IMR-90 (cell line): ENCODE results near the gene OPRL1. TPM values are rescaled to one million over a fixed set of nuclear protein-coding genes. Genes with fewer than 3 reads are reported as not detected.

Source experiments
- ATAC-seq: fragments of 200-7000 bp; cut with Tn5 transposase; 2 replicates; pipeline ENCODE4 v1.9.1; 2020; ENCODE audit warnings: low read depth, mild to moderate bottlenecking, moderate library complexity
- BruUV-seq: library from RNA; stranded (reverse); fragments of 400-500 nt; replicated peaks from 2 replicates; lab custom pipeline; 2021; lab: Mats Ljungman, UMichigan
- CTCF ChIA-PET: fragments of 300-600 bp; formaldehyde crosslinking; extraction: SDS; loops from one replicate; lab custom pipeline; 2021; ENCODE audit warnings: antibody characterized with exemption; lab: Yijun Ruan, JAX
- POLR2A ChIA-PET: fragments of 300-600 bp; sonication (Branson Sonifier 250); formaldehyde crosslinking; loops from one replicate; lab custom pipeline; 2022; ENCODE audit warnings: antibody characterized with exemption; ENCODE audit not compliant: unreplicated experiment; lab: Charles Lee
- DNase-seq: peaks from one replicate; pipeline ENCODE4 v3.0.0; 2013
- H2AFZ ChIP-seq: replicated peaks from 2 replicates; pipeline ENCODE3; 2013; ENCODE audit warnings: low read length, mild to moderate bottlenecking; ENCODE audit not compliant: poor library complexity
- H2AK5ac ChIP-seq: 2 replicates; pipeline ENCODE4 v1.6.1; 2013; ENCODE audit warnings: low read depth, low read length, inconsistent platforms
- H2AK9ac ChIP-seq: replicated peaks from 2 replicates; pipeline ENCODE3; 2013; ENCODE audit warnings: mild to moderate bottlenecking, low read depth, low read length, moderate library complexity; ENCODE audit not compliant: poor library complexity
- H2BK120ac ChIP-seq: 2 replicates; pipeline ENCODE4 v1.6.1; 2013; ENCODE audit warnings: low read depth, low read length, inconsistent platforms
- H2BK15ac ChIP-seq: 3 replicates; pipeline ENCODE4 v1.6.1; 2013; ENCODE audit warnings: low read depth, low read length, inconsistent platforms
- H2BK20ac ChIP-seq: 2 replicates; pipeline ENCODE4 v1.6.1; 2013; ENCODE audit warnings: low read depth, mild to moderate bottlenecking, inconsistent platforms, low read length, moderate library complexity
- H2BK5ac ChIP-seq: 2 replicates; pipeline ENCODE4 v1.6.1; 2013; ENCODE audit warnings: mild to moderate bottlenecking, low read depth, low read length, inconsistent platforms; ENCODE audit not compliant: poor library complexity, severe bottlenecking
- H3K14ac ChIP-seq: replicated peaks from 2 replicates; pipeline ENCODE4 v1.6.1; 2013; ENCODE audit warnings: low read depth, low read length, inconsistent platforms
- H3K18ac ChIP-seq: 2 replicates; pipeline ENCODE4 v1.6.1; 2013; ENCODE audit warnings: low read depth, low read length, control low read depth
- H3K23ac ChIP-seq: 2 replicates; pipeline ENCODE4 v1.6.1; 2013; ENCODE audit warnings: low read depth, low read length, inconsistent platforms
- H3K27ac ChIP-seq: 2 replicates; pipeline ENCODE4 v1.5.1; 2013; ENCODE audit warnings: mild to moderate bottlenecking, control low read depth, low read length; ENCODE audit not compliant: insufficient read depth
- H3K27me3 ChIP-seq: 2 replicates; pipeline ENCODE4 v1.6.1; 2013; ENCODE audit warnings: low read length; ENCODE audit not compliant: control insufficient read depth, insufficient read depth
- H3K36me3 ChIP-seq: 2 replicates; pipeline ENCODE4 v1.6.1; 2013; ENCODE audit warnings: low read length, mixed read lengths; ENCODE audit not compliant: control insufficient read depth, insufficient read depth
- H3K4ac ChIP-seq: 2 replicates; pipeline ENCODE4 v1.6.1; 2013; ENCODE audit warnings: low read depth, low read length, inconsistent platforms
- H3K4me1 ChIP-seq: 2 replicates; pipeline ENCODE4 v1.6.1; 2013; ENCODE audit warnings: low read length, mixed read lengths; ENCODE audit not compliant: control insufficient read depth, insufficient read depth
- H3K4me2 ChIP-seq: 2 replicates; pipeline ENCODE4 v1.6.1; 2013; ENCODE audit warnings: low read depth, mild to moderate bottlenecking, control low read depth, low read length, moderate library complexity
- H3K4me3 ChIP-seq: 2 replicates; pipeline ENCODE4 v1.5.1; 2013; ENCODE audit warnings: low read depth, mild to moderate bottlenecking, control low read depth, low read length, moderate library complexity; ENCODE audit not compliant: insufficient read depth
- H3K56ac ChIP-seq: 2 replicates; pipeline ENCODE4 v1.6.1; 2013; ENCODE audit warnings: low read length, inconsistent platforms; ENCODE audit not compliant: insufficient read depth; ENCODE audit errors: extremely low read depth
- H3K79me1 ChIP-seq, 2 experiments: 2 replicates each; pipeline ENCODE4 v1.6.1; 2013; ENCODE audit warnings: low read length in 2 of 2, inconsistent platforms in 1 of 2, low read depth in 1 of 2
- H3K9ac ChIP-seq: 2 replicates; pipeline ENCODE4 v1.6.1; 2013; ENCODE audit warnings: low read depth, low read length, control low read depth
- H3K9me1 ChIP-seq: 2 replicates; pipeline ENCODE4 v1.6.1; 2013; ENCODE audit warnings: low read length, inconsistent platforms; ENCODE audit not compliant: insufficient read depth
- H3K9me3 ChIP-seq: 2 replicates; pipeline ENCODE4 v1.6.1; 2013; ENCODE audit warnings: low read length; ENCODE audit not compliant: control insufficient read depth, insufficient read depth
- H4K20me1 ChIP-seq: 2 replicates; pipeline ENCODE4 v1.6.1; 2013; ENCODE audit warnings: low read length, inconsistent platforms; ENCODE audit not compliant: insufficient read depth
- H4K5ac ChIP-seq: 2 replicates; pipeline ENCODE4 v1.6.1; 2013; ENCODE audit warnings: mild to moderate bottlenecking, low read depth, low read length, control low read depth
- H4K8ac ChIP-seq, 2 experiments: 2 replicates each; pipeline ENCODE4 v1.6.1; 2013; ENCODE audit warnings: low read depth in 2 of 2, low read length in 2 of 2, control low read depth in 1 of 2, inconsistent platforms in 1 of 2
- H4K91ac ChIP-seq: 2 replicates; pipeline ENCODE4 v1.6.1; 2013; ENCODE audit warnings: low read depth, low read length, inconsistent platforms; ENCODE audit not compliant: insufficient read depth
- BHLHE40 ChIP-seq: fragments of 150-350 bp; IDR thresholded peaks from 2 replicates; pipeline ENCODE4 v1.6.1; 2016; ENCODE audit warnings: mild to moderate bottlenecking, low read depth, low read length
- CHD1 ChIP-seq: IDR thresholded peaks from 2 replicates; pipeline ENCODE4 v1.6.1; 2012; ENCODE audit warnings: low read depth, low read length, improper control_type of control experiment
- CTCF ChIP-seq: conservative IDR thresholded peaks from 2 replicates; pipeline ENCODE4 v1.5.1; 2012; ENCODE audit warnings: mild to moderate bottlenecking, low read depth, low read length, improper control_type of control experiment
- FOS ChIP-seq: fragments of 150-350 bp; IDR thresholded peaks from 2 replicates; pipeline ENCODE4 v1.6.1; 2016; ENCODE audit warnings: low read depth, low read length
- MAZ ChIP-seq: IDR thresholded peaks from 2 replicates; pipeline ENCODE4 v1.6.1; 2012; ENCODE audit warnings: low read depth, mild to moderate bottlenecking, low read length, improper control_type of control experiment, moderate library complexity, borderline replicate concordance
- MXI1 ChIP-seq: IDR thresholded peaks from 2 replicates; pipeline ENCODE4 v1.6.1; 2012; ENCODE audit warnings: low read depth, mild to moderate bottlenecking, low read length, moderate library complexity, borderline replicate concordance
- NFE2L2 ChIP-seq: fragments of 150-350 bp; IDR thresholded peaks from 2 replicates; pipeline ENCODE4 v1.6.1; 2016; ENCODE audit warnings: low read depth, mild to moderate bottlenecking, low read length
- RCOR1 ChIP-seq: IDR thresholded peaks from 2 replicates; pipeline ENCODE4 v1.6.1; 2012; ENCODE audit warnings: mild to moderate bottlenecking, low read length, improper control_type of control experiment; ENCODE audit not compliant: insufficient replicate concordance
- RFX5 ChIP-seq: IDR thresholded peaks from 2 replicates; pipeline ENCODE4 v1.8.0; 2012; ENCODE audit warnings: low read depth, mild to moderate bottlenecking, low read length, moderate library complexity
- SMC3 ChIP-seq: fragments of 150-350 bp; IDR thresholded peaks from 2 replicates; pipeline ENCODE4 v1.6.1; 2016; ENCODE audit warnings: low read depth, mild to moderate bottlenecking, antibody characterized with exemption, low read length, moderate library complexity
- WGBS, 2 experiments: methylation state at CpG; one replicate each; pipeline versions ENCODE4 v1.1.5 to v1.1.7; 2013; ENCODE audit warnings: missing lambda C conversion rate in 2 of 2; ENCODE audit not compliant: insufficient read length in 1 of 2; ENCODE audit errors: extremely low coverage in 2 of 2; 5-methylcytosine and 5-hydroxymethylcytosine counted together
- dilution Hi-C: fragments of 300-500 bp; cut with HindIII; formaldehyde crosslinking; loops from one replicate; pipeline ENCODE4 v1.14.3; 2018; ENCODE audit warnings: low sequenced_read_pairs; ENCODE audit not compliant: unreplicated experiment
- in situ Hi-C: fragments of 300-500 bp; cut with MboI; formaldehyde crosslinking; loops from 3 replicates; pipeline ENCODE4 v1.14.3; 2019; ENCODE audit warnings: low sequenced_read_pairs, inconsistent platforms, mixed read lengths
- intact Hi-C: fragments of 100-400 bp; cut with micrococcal nuclease; formaldehyde crosslinking; loops from 2 replicates; pipeline ENCODE4 v1.10.0; 2022
- polyA plus RNA-seq, 3 experiments: library from polyadenylated mRNA; depleted of rRNA; stranded (reverse); fragments of >200 nt; gene quantifications; 2 replicates each; pipeline ENCODE4 v1.2.3, GENCODE V29; 2012; ENCODE audit warnings: low replicate concordance in 1 of 3
- total RNA-seq: library from RNA; depleted of rRNA; stranded (reverse); fragments of >200 nt; gene quantifications from 2 replicates; pipeline ENCODE4 v1.2.3, GENCODE V29; 2012

The OPRL1 gene
- total and polyA plus RNA-seq, 2 of the 4 experiments (the other 2 are of a cell fraction): 0.36 to 1.2 TPM

DNA sequence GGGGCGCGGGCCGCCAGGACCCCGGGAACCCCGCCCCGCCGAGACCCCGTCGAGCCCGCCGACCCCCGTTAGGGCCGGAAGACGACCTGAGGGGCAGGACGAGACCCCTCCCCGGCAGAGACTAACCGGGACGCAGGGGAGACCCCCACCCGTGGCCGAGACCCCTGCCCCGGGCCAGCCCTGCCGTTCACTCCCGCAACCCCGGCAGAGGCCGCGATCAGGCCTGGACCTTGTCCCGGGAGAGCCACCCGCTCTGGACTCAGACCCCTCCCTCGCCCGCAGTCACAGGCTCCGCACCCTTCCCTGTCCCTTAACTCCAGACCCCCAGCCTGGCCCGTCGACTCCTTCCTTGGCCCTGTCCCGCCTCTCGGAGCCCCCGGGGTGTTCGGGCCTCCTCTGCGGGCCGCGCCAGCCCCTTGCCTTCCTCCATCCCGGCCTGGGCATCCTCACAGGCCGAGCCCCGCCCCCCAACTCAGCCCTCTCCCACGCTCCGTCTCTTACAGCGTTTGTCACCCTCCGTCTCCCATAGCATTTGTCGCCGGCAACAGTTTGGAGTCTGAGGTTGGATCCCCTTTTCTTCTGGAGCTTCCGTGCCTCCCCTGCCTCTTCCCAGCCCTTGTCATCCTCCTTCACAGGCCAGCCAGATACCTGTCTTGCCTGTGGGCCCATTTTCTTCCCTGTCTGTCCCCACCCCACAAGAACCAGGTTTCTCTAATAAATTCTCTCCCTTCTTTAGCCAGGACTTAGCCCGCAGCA lies 16.3 kb upstream of the OPRL1 start (continued):
- TF ChIP-seq RCOR1: no peak
- no peak for TF ChIP-seq RFX5

- Histone ChIP-seq H3K9ac (peak overlapping the region; percentile 92), H2BK20ac (no peak overlapping the region), H3K36me3 (no peaks in the 10 kb centered on the region), H3K14ac (0 out of 2 replicates have a peak overlapping the region, but pooled peaks have one; percentile 45), H2BK5ac (no peak overlapping the region), H2BK15ac (0 out of 3 replicates have a peak overlapping the region, but pooled peaks have one; percentile 58), H3K9me1 (peaks cover 19% of the 10 kb centered on the region), H3K4me1 (peaks cover 27% of the 10 kb centered on the region), H3K18ac (no peak overlapping the region), H4K5ac (no peak overlapping the region), H4K91ac (peak overlapping the region; percentile 68; the same call in 1 of the 2 replicates), H4K20me1 (peaks cover 15% of the 10 kb centered on the region), H4K8ac (peak overlapping the region; percentile 80 to 82; a peak in 3 of 4 replicates), H3K4ac (peak overlapping the region; percentile 90), H2AK5ac (peak overlapping the region; percentile 85; the same call in 1 of the 2 replicates), H3K23ac (peak overlapping the region; percentile 82), H3K27me3 (no peaks in the 10 kb centered on the region), H2BK120ac (no peak overlapping the region), H2AK9ac (peak overlapping the region; percentile 99), H3K4me2 (peak overlapping the region; percentile 88), H3K27ac (no peak overlapping the region; the same call in 1 of the 2 replicates), H3K4me3 (peak overlapping the region; percentile 87), H3K56ac (no peak overlapping the region), H3K9me3 (no peaks in the 10 kb centered on the region), H3K79me1 (peaks cover 10 to 38% of the 10 kb centered on the region in 2 experiments; a peak in 3 of 4 replicates), H2AFZ (no peak overlapping the region)
- peak; percentile 32 for DNase-seq
- in situ Hi-C loops: no loop called here
- TF ChIP-seq CHD1 (no peak), BHLHE40 (peak; percentile 60; the same call in 1 of the 2 replicates), MXI1 (no peak), MAZ (no peak), CTCF (no peak), NFE2L2 (0 out of 2 replicates have a peak, but pooled peaks have one; percentile 4), RCOR1 (no peak), FOS (0 out of 2 replicates have a peak, but pooled peaks have one; percentile 38), SMC3 (no peak)
- WGBS, 2 experiments: 35% methylated on average over 5 of the region's 12 CpGs; no CpG with 5 or more reads in 1 of the 2 experiments
- dilution Hi-C loops: no loop called here
- 0 out of 2 replicates have a peak, but pooled peaks have one; percentile 5 for ATAC-seq
- no TSS peak for BruUV-seq
- intact Hi-C loops: no loop called here
- CTCF ChIA-PET: no interaction called here
- POLR2A ChIA-PET: no interaction called here
Observed at GRCh38 chr20:64064145-64064698, 15.7 kb upstream of the OPRL1 start.
